Muscle of leg (tissue), 11 donors: ENCODE data around the gene TWNK. TPM values are rescaled to one million over a fixed set of nuclear protein-coding genes. Genes with fewer than 3 reads are reported as not detected.

ENCODE experiments used
- DNase-seq: peaks from one replicate; pipeline ENCODE4 v3.0.0; 2013
- H3K27ac ChIP-seq: one replicate; pipeline ENCODE4 v1.5.1; 2013; ENCODE audit warnings: mild to moderate bottlenecking, low read length, control low read depth
- H3K27me3 ChIP-seq: one replicate; pipeline ENCODE4 v1.6.1; 2013; ENCODE audit warnings: low read length; ENCODE audit not compliant: control insufficient read depth, insufficient read depth
- H3K36me3 ChIP-seq: one replicate; pipeline ENCODE4 v1.6.1; 2013; ENCODE audit warnings: low read length; ENCODE audit not compliant: control insufficient read depth, insufficient read depth
- H3K4me1 ChIP-seq: one replicate; pipeline ENCODE4 v1.6.1; 2013; ENCODE audit warnings: low read length; ENCODE audit not compliant: control insufficient read depth, insufficient read depth
- H3K4me3 ChIP-seq: one replicate; pipeline ENCODE4 v1.5.1; 2013; ENCODE audit warnings: low read length, control low read depth
- H3K9me3 ChIP-seq: replicated peaks from 2 replicates; pipeline ENCODE4 v1.6.1; 2013; ENCODE audit warnings: low read depth, low read length; ENCODE audit not compliant: control insufficient read depth
- WGBS: methylation state at CpG from one replicate; pipeline ENCODE4 v1.1.5; 2013; ENCODE audit warnings: missing lambda C conversion rate; ENCODE audit not compliant: insufficient coverage; 5-methylcytosine and 5-hydroxymethylcytosine counted together
- polyA plus RNA-seq, 8 donors: library from polyadenylated mRNA; unstranded; fragments of 120-200 nt; gene quantifications; one replicate each; pipeline versions ENCODE4 v1.2.1 to v1.2.3, GENCODE V29; 2013; ENCODE audit warnings: inconsistent platforms in 1 of 8, low replicate concordance in 1 of 8; ENCODE audit not compliant: insufficient read length in 8 of 8, insufficient read depth in 1 of 8
- total RNA-seq: library from RNA; stranded (reverse); fragments of 120-200 nt; gene quantifications from one replicate; pipeline ENCODE4 v1.2.4, GENCODE V29; 2013

Gene TWNK
- total and polyA plus RNA-seq, 9 donors = 5.9 to 12.0 (median 9.6) TPM

DNA sequence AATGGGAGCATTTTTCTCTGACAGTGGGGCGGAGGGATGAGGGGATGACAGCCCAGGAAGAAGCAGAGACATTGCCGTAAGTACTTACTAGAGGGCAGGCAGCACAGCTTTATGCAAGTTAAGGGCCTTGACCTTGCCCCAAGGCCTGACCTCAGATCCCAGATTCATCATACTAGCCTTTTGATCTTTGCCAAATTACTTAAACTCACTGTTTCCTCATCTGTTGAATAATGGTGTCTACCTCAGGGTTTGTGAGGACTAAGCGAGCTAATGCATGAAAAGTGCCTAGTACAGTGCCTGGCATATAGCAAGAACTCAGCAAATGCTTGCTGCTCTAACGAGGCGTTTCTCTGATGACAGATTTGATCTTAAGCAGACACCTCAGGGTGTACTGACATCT is 21.5 kb upstream of the TWNK start:
- 90% methylated on average over 2 of the region's 5 CpGs for WGBS
- Histone ChIP-seq H3K36me3 (peaks cover 36% of the 10 kb centered on the region), H3K4me1 (peaks cover 16% of the 10 kb centered on the region), H3K27ac (no peak overlapping the region), H3K27me3 (peaks cover 4% of the 10 kb centered on the region), H3K4me3 (no peak overlapping the region), H3K9me3 (no peaks in the 10 kb centered on the region)
- no peak for DNase-seq

DNA sequence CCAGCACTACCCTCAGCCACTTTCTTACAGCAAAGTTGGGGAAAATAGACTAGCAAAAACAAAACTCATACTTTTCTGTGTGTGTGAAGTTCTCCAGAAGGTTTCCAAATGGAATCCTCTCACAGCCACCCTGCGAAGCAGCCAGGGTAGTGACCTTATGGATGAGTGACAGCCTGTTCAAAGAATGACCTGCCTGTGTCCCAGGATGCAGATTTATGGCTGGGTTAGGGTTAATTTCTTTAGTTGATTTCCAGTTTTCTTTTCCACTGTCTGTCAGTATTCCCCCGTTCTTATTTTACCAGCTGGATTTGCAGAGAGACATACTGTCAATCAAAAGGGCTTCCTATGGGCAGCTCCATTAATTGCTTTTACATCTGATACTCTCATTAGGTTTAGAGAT is 20.5 kb upstream of the TWNK start:
- H3K4me1 ChIP-seq = peaks cover 16% of the 10 kb centered on the region
- H3K36me3 ChIP-seq = peaks cover 33% of the 10 kb centered on the region
- H3K27ac ChIP-seq = no peak overlapping the region
- DNase-seq = no peak
- H3K27me3 ChIP-seq = peaks cover 4% of the 10 kb centered on the region
- H3K9me3 ChIP-seq = no peaks in the 10 kb centered on the region
- WGBS = no CpG with 5 or more reads among the region's 2 CpGs
- H3K4me3 ChIP-seq = no peak overlapping the region

DNA sequence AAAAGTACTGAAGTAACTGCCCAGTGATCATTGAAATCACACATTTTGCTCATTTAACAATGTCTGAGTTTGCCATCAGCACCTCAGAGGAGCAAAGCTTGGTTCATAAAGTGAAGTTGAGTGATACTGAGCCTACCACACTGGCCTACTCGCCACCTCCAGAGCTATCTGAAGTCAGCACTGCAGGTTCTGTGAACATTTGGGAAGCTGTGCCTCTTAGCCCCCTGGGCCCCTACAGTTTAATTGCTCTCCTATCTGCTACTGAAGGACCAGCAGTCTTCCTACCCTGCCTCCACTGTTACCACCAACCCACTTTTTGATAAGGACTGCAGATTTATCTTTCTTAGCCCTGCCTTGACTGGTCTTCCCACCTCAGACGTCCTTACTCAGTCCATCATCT is 20.0 kb upstream of the TWNK start:
- Histone ChIP-seq H3K27ac (no peak overlapping the region), H3K36me3 (peaks cover 33% of the 10 kb centered on the region), H3K4me3 (no peak overlapping the region), H3K27me3 (peaks cover 4% of the 10 kb centered on the region), H3K9me3 (no peaks in the 10 kb centered on the region), H3K4me1 (peaks cover 16% of the 10 kb centered on the region)
- WGBS = 89% methylated on average over 1 of the region's 2 CpGs
- no peak for DNase-seq

DNA sequence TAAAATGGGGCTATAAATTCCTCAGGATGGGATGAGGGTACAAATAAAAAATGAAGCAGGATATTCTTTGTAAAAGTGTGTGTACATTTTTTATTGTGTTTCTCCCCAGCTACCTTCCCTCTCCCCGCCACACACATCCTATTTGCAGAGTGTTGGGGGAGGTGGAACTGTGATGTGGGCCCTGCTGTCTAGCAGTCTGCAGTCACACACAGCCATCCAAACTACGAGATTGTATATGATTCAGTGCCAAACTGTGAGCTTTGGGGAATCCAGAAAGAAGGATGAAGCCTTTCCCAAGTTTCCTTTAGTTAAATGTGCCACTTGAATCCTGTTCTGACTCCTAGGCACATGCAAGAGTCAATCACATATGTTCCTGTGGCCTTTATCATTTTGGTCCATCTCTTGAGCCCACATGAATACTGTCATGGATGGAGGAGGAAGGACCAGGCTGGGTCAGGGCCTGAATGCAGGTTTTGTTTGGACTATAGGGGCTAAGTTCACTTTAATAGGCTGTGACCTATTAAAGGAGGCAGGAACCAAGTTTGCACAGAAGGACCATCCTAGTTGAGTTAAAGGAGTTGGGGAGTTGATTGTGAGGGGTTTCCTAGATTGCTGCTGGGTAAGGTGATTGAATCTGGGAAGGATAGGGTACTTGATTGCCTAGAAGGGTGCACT is 19.1 kb upstream of the TWNK start:
- Histone ChIP-seq H3K4me3 (no peak overlapping the region), H3K27ac (no peak overlapping the region), H3K9me3 (no peaks in the 10 kb centered on the region), H3K36me3 (peaks cover 29% of the 10 kb centered on the region), H3K4me1 (peaks cover 16% of the 10 kb centered on the region), H3K27me3 (peaks cover 4% of the 10 kb centered on the region)
- no CpG with 5 or more reads among the region's 2 CpGs for WGBS
- no peak for DNase-seq

DNA sequence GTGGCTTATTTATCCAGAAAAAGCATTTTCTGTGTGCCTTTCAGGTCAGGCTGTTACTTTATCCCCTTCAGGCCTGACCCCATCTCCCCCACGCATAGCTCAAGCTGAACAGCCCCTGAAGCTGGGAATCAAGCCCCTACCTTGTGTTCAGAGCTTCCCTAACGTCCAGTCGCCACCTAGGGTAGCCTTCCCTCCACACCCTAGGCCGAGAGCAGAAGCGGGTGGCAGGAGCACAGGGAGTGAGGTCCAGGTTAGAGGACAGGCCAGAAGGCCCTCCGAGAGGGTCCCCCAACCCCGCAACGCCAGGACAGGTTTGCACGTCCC is 18.5 kb upstream of the TWNK start:
- Histone ChIP-seq H3K4me1 (peaks cover 16% of the 10 kb centered on the region), H3K9me3 (no peaks in the 10 kb centered on the region), H3K27ac (no peak overlapping the region), H3K27me3 (peaks cover 4% of the 10 kb centered on the region), H3K36me3 (peaks cover 32% of the 10 kb centered on the region), H3K4me3 (peak overlapping the region; percentile 54)
- 8% methylated on average over 5 of the region's 9 CpGs for WGBS
- no peak for DNase-seq

DNA sequence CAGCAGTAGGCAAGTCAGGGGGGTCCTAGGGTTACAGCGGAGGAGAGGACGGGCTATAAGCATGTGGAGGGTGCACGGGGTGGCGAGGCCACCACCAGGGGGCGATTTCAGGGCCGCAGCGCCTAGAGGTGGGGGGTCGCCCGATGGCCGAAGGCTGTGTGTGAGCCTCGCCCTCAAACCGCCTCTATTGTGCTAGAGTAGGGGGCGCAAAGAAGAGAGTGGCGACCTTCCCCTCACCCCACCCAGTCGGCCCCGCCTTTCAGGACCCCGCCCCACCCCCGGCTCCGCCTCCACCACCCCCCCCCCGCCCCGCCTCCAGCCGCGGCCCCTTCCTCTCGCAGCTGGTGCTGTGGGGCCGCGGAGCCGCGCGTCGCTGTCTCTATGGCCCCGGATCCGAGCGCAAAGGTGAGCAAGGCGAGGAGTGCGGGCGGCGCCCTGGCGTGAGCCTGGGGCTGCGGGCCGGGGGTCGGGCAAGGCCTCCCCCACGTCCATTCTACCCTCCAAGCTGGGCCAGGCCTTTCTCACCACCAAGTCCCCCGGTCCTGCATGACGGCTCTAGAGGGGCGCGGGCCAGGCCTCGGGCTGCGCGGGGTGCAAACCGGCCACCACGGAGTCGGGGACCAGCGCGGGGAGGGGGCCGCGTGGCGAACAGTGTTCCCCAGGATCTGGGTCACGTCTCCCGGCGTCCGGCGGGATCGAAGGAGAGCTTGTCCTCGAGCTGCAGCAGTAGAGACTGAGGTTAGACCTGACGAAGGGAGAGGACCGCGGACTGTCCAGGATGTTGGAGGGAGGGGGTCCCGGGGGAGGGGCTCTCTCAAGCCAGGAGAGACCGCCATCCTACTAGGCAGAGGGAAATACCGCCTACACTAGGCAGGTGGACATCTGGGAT is 17.9 kb upstream of the TWNK start, which contains the start of gene SEMA4G:
Gene SEMA4G (plus strand): TSS at position 318 of the 889 bp plus-strand sequence. CDS start 3,409 bp downstream, outside the sequence.
- H3K36me3 ChIP-seq = peaks cover 28% of the 10 kb centered on the region
- peak; percentile 50 for DNase-seq
- peaks cover 4% of the 10 kb centered on the region for H3K27me3 ChIP-seq
- no peaks in the 10 kb centered on the region for H3K9me3 ChIP-seq
- H3K4me1 ChIP-seq = peaks cover 16% of the 10 kb centered on the region
- 2% methylated on average over 36 of the region's 70 CpGs for WGBS
- no peak within 1 kb of the TSS for H3K27ac ChIP-seq
- peak within 1 kb of the TSS; percentile 54 for H3K4me3 ChIP-seq

DNA sequence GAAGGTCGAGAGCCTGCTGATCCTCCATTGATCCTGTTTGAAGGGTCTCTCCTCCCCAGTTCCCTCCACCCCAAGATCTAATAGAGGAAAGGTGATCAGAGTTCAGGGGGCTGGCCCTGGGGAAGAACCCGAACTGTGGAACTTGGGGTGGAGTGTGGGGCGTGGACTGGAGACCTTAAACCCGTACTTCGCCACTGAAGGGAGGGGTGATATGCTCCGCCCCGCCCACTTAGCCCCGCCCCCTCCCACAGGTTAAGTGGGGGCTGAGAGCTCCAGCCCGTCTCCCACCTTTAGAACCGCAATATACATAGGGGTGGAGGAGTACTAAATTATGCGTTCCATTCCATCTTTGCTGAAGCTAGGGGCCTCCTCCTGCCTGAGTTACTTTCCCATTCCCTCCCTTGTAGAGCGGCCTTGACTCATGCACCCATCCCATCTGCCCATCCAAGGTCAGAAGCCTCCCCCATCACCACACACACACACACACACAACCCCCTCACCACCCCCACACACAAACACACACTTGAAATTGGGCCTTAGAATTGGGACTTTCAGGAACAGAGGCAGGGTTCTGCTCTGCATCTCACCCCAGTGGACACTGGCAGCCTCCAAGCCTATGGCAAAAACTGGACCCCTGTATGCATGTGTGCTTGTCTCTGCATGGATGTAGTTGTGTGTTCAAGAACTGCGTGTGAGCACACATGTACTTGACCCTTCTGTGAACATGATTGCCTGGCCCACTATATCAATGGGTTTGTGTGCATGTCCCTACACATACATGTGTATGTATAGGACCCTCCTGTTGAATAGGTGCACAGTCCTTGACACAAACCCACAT is 17.0 kb upstream of the TWNK start:
- no peak for DNase-seq
- Histone ChIP-seq H3K4me1 (peaks cover 16% of the 10 kb centered on the region), H3K27ac (no peak overlapping the region), H3K27me3 (peaks cover 4% of the 10 kb centered on the region), H3K4me3 (no peak overlapping the region), H3K9me3 (no peaks in the 10 kb centered on the region), H3K36me3 (peaks cover 24% of the 10 kb centered on the region)
- WGBS = 82% methylated on average over 2 of the region's 13 CpGs

DNA sequence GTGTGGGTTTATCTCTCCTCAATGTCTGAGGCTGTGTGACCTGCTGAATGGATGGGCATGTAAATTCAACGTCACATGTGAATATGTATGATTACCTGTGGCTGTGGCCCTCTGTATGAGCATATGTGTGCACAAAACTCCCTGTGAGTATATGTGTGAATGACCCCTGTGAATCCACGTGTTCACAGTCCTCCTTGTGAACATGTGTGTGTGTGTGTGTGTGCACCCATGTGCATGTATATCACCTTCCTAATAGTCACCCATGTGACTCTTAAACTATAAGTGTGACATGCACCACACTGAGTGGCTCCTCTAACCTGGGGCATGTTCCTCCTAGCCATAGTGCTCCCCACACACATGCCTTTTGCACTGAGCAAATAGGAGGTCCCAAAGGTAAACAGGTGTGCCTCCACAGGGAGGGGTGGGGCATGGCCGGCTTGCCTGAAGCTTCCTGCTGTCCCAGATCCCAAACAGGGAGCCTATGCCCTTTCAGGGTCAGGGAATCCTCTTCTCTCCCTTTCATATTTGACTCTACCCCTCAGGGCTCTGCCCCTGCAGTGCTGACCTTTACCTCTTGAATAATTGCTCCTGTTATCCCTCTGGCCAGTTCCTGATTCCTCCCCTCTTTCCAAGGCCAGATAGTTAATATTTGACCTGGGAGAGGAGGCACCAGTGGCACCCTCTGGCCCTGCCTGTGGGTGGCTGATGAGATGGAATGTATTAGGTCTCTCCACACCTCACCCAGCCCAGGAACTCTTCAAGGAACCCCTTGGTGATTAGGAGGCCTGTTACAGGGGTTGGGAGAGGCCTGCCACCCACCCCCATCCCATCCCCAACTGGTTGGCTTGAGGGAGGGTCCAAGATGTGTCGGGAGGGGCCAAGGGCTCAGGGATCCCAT is 16.2 kb upstream of the TWNK start:
- DNase-seq = no peak
- 60% methylated on average over 3 of the region's 4 CpGs for WGBS

DNA sequence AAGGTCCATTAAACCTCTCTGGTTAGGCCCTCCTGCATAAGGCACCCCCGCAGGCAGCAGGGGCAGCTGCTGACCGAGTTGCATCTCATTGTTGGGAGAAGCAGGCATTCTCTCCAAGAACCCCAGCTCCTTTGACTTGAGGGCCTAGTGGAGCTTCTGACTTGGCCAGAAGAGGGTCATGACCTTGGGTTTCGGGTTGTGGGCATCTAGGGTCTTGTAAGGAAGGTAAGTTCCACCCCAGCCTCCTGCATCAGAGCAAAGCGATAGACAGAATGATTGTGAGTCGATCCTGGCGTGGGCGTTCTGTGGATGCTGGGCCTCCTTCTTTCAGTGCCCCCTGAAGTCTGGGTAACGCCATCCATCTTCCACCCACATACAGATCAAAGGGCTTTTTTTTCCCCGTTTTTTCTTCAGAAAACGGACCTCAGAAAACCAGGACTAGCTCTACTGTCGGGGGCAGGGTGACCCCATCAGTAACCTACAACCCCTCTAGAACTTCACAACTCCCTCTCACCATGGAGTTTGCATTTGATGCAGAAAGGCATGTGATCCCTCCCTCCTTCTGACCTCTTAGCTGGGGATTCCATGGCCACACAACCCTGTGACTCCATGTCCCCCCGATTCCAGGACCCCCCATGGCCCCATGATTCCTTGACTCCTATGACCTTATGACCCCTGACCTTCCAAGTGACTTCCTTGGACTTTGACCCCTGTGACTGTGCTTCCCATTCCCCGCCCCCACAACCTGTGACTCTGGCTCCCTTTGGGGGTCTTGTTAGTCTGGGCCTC is 15.0 kb upstream of the TWNK start:
- Histone ChIP-seq H3K9me3 (no peaks in the 10 kb centered on the region), H3K4me3 (no peak overlapping the region), H3K27ac (no peak overlapping the region), H3K4me1 (peaks cover 16% of the 10 kb centered on the region), H3K36me3 (peaks cover 7% of the 10 kb centered on the region), H3K27me3 (peaks cover 4% of the 10 kb centered on the region)
- no peak for DNase-seq
- 68% methylated on average over 11 of the region's 13 CpGs for WGBS

More for the DNA sequence above, 16.2 kb upstream of the TWNK start:
- Histone ChIP-seq H3K4me1 (peaks cover 16% of the 10 kb centered on the region), H3K4me3 (no peak overlapping the region), H3K9me3 (no peaks in the 10 kb centered on the region), H3K27ac (no peak overlapping the region), H3K36me3 (peaks cover 16% of the 10 kb centered on the region), H3K27me3 (peaks cover 4% of the 10 kb centered on the region)
